SW 1271 (cell line): ENCODE data around the gene PTPRK.
"Not testable (repeated sequence)": the region's sequence is repeated elsewhere in the genome, so short reads cannot be mapped to it uniquely, and the experiment has no call there.

ENCODE experiments used
- DNase-seq, 2 experiments: peaks; one replicate each; lab custom pipeline; 2025; lab: John Stamatoyannopoulos, UW

The PTPRK gene

GRCh38 chr6:128439627-128440026 is 80.8 kb downstream of the PTPRK start:
- no peak for DNase-seq

DNA sequence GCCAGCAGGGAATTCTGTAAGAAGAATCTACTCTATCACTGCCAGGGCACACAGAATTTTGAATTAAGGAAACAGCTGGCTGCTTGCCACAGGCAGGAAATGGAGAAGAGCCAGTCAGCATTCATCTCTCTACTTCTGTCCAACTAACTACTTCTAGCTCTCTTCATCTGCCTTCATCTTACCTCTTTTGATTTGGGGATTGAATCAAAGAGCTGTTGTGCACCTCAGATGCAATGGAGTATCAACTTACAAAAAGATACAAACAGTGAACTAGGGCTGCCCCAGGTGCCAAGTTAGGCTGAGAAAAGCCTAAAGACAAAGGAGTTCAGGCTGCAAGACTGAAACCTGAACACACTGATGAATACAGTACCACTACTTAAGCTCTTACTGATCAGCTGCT is 82.0 kb downstream of the PTPRK start:
- no peak for DNase-seq

- DNase-seq: no peak
Observed at GRCh38 chr6:128437685-128438084, 82.7 kb downstream of the PTPRK start.

DNA sequence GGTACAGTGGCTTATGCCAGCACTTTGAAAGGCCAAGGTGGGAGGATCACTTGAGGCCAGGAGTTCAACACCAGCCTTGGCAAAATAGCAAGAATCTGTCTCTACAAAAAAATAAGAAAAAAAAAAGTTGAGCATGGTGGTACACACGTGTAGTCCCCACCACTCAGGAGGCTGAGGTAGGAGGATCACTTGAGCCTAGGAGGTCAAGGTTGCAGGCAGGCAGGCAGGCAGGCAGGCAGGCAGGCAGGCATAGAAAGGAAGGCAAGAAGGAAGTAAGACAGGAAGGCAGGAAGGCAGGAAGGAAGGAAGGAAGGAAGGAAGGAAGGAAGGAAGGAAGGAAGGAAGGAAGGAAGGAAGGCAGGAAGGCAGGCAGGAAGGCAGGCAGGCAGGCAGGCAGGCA is 85.6 kb downstream of the PTPRK start:
- DNase-seq: not testable (repeated sequence)

DNA sequence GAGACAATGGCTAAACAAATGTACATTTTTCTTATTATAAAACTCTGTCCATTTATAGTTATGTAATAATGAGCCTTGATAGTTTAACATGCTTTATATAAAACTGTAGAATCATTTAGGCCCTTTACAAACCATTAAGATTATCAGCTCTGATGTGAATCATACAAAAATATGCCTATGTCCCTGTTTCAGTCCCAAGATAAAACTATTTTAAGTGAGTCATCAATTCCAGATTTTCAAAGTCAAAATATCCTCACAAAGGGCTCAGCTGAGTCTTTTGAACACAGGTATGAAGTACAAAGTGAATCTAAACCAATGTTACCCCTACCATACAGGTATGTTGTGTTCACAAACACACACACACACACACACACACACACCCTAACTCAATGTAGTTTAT is 88.0 kb downstream of the PTPRK start:
- DNase-seq: no peak

DNA sequence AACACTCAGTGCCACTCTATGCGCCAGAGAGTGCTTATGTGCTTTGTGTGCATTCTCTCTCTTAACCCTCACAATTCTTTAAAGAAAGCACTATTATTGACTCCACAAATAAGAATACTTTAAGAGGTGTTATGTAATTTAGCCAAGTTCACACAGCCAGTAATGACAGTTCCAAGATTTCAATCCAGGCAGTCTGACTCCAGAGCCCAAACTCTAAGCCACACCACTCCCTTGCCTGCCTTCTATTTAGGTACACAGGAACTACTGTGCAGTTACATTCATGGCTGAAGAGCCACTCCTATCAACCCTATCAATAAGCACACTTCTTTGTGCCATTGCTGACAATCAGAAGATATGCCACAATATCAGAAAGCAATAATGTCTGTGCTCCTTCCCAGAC is 93.3 kb downstream of the PTPRK start:
- no peak for DNase-seq

GRCh38 chr6:128425856-128426255 is 94.5 kb downstream of the PTPRK start:
- no peak for DNase-seq

DNA sequence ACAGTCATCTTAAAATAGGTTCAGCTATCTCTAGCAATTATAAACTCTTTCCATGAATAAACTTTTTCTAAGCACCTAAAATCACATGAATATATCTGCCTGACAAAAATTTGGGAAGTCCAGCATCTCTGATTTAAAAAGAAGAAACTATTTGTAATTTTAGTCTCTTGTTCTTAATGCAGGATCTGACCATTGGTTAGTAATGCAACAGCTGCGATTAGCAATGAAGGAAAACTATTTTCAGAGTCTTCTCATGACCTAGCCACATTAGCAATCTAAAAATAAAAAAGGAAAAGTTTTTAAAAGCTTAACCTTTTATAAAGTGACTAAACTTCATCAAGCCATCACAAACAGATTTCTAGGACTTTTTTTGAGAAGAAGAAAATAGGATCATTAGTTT is 97.5 kb downstream of the PTPRK start:
- DNase-seq: no peak

DNA sequence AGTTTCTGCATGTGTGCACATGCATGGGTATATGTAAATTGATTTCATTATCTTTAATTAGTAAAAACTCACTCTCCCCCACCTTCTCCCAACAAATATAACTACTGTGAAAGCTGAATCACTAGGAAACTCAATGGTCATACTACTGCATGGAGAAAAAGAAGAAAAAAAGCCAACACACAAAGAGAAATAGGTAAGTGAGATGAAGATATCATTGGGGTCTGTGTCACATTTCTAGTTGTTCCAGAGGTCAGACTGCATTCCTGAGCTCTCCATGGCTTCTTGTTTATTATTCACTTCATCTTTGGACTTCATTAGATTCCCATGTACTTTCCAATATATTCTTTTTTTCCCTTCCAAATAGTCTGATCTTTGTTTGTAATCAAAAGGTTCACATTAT is 98.2 kb downstream of the PTPRK start:
- DNase-seq: no peak

GRCh38 chr6:128421788-128422187 is 98.6 kb downstream of the PTPRK start:
- no peak for DNase-seq

- no peak for DNase-seq
Observed at GRCh38 chr6:128417698-128418097, 102.7 kb downstream of the PTPRK start.

GRCh38 chr6:128415387-128415786 is 105.0 kb downstream of the PTPRK start:
- no peak for DNase-seq

DNA sequence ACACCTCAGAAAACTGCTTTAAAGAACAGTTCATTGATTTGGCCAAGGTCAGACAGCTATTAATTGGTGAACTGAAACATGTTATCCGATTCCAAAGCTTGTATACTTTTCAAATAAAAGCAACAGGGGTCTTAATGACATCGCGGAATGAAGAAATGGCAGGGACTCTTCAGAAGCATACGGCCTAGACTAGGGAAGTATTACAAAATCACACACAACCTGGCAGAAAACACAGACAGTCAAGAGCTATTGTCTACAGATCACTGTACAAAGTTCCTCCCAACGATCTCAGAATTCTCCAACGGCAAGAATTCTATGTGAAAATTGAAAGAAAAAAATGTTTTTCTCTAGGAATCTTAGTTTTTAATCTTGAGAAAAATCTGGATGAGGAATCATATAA is 105.5 kb downstream of the PTPRK start:
- no peak for DNase-seq

GRCh38 chr6:128413291-128413690 is 107.1 kb downstream of the PTPRK start:
- DNase-seq: no peak

DNA sequence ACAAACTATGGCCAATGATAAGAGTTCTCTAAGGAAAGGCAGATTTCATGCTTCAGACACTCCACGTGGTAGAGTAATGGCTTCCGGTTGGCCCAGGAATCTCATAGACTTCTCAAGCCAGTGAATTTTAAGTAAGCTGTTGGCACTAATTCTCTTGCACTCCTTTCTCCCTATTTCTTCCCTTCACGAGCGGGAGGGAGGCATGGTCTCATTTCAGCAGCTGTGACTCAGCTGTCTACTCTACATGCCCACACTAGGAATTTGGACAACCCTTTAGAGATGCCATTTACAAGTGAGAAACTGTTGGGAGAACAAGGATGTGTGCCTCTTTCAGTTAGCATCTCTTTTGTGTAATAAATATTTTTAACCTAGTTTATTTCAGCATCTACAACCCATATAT is 107.7 kb downstream of the PTPRK start:
- no peak for DNase-seq

DNA sequence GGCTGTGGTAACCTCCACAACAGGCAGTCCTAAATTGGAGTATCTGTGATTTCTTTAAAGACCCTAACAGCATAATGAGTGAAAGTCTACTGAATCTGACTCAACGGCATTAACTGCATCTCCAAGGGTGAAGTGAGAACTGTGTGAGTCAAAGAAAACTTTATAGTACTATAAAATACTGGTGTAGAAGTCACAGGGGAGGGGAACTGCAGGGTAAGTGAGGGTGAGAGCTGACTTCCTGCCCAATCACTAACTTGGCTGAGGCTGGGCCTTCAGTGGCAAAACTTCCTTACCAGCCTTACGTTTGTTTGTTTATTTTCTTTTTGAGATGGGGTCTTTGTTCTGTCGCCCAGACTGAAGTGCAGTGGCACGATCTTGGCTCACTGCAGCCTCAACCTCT is 109.8 kb downstream of the PTPRK start:
- no peak for DNase-seq

DNA sequence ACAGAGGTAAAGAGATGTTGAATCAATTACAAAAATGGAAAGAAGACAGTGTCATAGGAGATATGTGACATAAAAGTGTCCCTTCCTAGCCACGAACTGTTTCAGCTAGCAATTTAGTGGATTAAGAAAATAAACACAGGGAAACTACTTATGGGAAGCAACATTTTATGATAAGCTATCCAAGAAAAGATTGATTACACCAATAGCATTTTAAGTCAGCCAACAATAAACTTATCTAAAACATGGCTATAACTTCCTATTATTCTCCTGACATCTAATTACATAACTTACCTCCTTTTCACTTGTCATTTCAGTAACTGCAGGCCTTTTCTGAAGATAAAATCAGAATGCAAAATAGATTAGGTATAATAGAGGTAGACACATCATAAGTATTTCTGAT is 111.4 kb downstream of the PTPRK start:
- no peak for DNase-seq

DNA sequence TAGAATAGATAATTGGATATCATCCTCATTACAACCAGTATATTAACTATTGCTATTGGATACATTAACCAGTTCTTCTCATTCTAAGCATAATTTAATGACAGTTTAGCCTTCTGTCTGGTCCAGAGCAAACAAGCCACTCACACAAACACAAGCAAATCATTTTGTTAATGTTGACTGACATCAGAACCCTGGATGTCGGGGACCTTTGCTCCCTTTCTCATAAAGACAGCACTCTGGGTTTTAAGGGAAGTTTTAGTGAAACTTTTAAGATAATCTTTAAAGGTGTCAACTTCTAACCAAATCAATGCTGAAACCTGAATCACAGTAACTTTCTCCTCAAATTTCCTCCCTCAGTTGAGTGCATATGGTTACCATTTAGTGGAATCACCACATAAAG is 113.9 kb downstream of the PTPRK start:
- no peak for DNase-seq

GRCh38 chr6:128403618-128404444 is 116.6 kb downstream of the PTPRK start:
- no peak for DNase-seq

DNA sequence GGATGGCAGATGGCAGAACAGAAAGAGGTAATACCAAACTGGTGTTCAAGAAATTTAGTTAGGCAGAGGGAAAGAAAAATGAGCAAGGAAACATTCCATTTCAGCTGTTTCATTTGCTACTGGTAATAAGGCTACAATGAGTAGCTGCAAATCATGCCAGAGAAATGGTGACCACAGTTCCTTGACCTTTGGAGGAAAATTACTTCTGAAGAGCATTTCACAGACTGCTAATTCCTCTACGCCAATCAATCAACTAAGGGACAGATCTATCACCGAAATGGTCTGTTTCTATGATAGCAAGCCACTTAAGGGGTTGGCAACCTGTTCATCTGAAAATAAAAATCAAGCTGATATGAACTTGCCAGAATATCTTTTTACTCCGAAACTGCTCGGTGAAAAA is 119.5 kb downstream of the PTPRK start:
- no peak for DNase-seq

DNA sequence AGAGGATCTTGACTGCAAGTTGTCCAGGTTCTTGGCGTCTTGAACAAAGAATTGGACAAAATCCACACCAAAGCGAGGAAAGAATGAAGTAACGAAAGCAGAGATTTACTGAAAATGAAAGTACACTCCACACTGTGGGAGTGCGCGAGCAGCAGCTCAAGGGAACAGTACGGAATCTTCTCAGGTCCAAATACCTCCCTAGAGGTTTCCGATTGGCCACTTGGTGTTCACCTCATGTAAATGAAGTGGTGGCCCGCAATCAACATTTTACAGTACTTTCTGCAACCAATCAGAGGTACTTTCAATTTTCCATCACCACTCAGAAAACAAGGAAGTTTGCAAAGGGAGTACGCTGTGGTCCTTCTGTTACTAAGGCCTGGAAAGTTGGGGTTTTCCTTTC is 122.4 kb downstream of the PTPRK start:
- DNase-seq: no peak

DNA sequence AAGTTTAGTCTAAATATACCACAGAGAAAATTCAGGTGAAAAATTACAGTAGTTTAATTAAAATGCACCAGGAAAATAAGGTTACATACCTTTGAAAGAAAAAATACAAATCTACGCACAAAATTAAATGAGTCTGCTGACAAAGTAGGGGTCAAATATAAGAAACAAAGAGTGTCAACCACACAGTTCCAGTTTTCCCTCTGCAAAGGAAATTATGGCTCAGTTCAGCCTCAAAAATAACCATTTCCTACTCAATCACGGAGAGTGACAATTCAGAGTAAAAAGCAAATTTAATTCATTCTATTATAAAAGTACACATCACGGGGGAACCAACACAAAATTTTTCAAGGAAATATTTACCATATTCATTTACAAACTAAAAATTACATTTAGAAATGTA is 124.8 kb downstream of the PTPRK start:
- no peak for DNase-seq

DNA sequence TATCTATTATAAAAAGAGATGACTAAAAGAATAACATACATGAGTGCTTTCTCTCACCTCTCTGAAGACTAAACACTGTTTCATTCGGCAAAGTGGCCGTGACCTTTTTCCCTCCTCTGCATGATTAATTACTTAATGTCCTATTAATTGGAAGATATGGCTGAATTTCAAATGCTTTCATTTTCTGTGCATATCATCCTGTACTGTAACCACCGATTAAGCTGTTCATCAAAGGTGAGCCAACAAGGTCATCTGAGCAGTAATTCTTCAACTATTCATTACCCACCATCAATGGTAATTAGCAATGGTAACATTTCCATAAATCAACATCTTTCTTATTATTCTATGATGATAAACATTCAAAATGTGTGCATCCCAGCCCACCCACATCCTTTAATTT is 125.2 kb downstream of the PTPRK start:
- no peak for DNase-seq

GRCh38 chr6:128394167-128394566 is 126.2 kb downstream of the PTPRK start:
- DNase-seq: no peak
